Right lobe of liver (tissue), 4 donors: Measurements from ENCODE around the gene CMTM6.

Experiments
- CTCF ChIP-seq, 4 donors: fragments of 200-600 bp in 3 of 4; fragments of 450-650 bp in 1 of 4; IDR thresholded peaks; one replicate each; pipeline versions ENCODE4 v1.5.1 to v1.8.0; 2016 to 2022; ENCODE audit warnings: antibody characterized with exemption in 4 of 4, mild to moderate bottlenecking in 2 of 4
- POLR2A ChIP-seq: fragments of 450-650 bp; IDR thresholded peaks from one replicate; pipeline ENCODE4 v1.6.1; 2017; ENCODE audit warnings: antibody characterized with exemption, mild to moderate bottlenecking
- donor health status: DM: no; HTN: no; CAD: no.
- donor health status: DM: no; HTN: no; CAD: no.
- donor health status: DM: no; HTN: yes; CAD: no.

GRCh38 chr3:32551496-32551895, 48.8 kb upstream of the CMTM6 start:
- no peak for TF ChIP-seq CTCF (IDR thresholded peaks at IDR 0.05)
- no peak for TF ChIP-seq POLR2A
